Cardiac muscle cell (in vitro differentiated cells and primary cell): ENCODE results near the gene ABI1. TPM values are rescaled to one million over a fixed set of nuclear protein-coding genes. Genes with fewer than 3 reads are reported as not detected.

Experiments
- DNase-seq, 2 donors: peaks; one replicate each; pipeline versions ENCODE4 v3.0.0 to v3.0.0-alpha.2; 2010 to 2017; ENCODE audit warnings: low read depth in 1 of 2, low spot score in 1 of 2
- H3K27ac ChIP-seq: fragments of 200-600 bp; sonication (generic); 2 replicates; pipeline ENCODE4 v1.5.1; 2016
- H3K27me3 ChIP-seq: fragments of 200-600 bp; sonication (generic); 2 replicates; pipeline ENCODE4 v1.6.0; 2016; ENCODE audit warnings: control low read depth
- H3K36me3 ChIP-seq: fragments of 200-600 bp; sonication (generic); 2 replicates; pipeline ENCODE4 v1.5.1; 2016; ENCODE audit warnings: control low read depth
- H3K4me1 ChIP-seq: fragments of 200-600 bp; sonication (generic); 2 replicates; pipeline ENCODE4 v1.8.1; 2017; ENCODE audit warnings: low read depth, mild to moderate bottlenecking, mixed run types
- H3K4me3 ChIP-seq: fragments of 200-600 bp; sonication (generic); 2 replicates; pipeline ENCODE4 v1.5.1; 2016; ENCODE audit warnings: mild to moderate bottlenecking
- H3K9me3 ChIP-seq: fragments of 200-600 bp; sonication (generic); 2 replicates; pipeline ENCODE4 v1.5.1; 2017; ENCODE audit warnings: low read depth, mild to moderate bottlenecking, control low read depth
- polyA plus RNA-seq: library from polyadenylated mRNA; unstranded; fragments of >200 nt; fragmentation: Nextera tagmentation; extraction: Ambion mirVana; gene quantifications from 2 replicates; pipeline ENCODE4 v1.2.1, GENCODE V29; 2016
- total RNA-seq: library from RNA; depleted of rRNA; stranded (reverse); fragments of >200 nt; gene quantifications from 2 replicates; pipeline ENCODE4 v1.2.3, GENCODE V29; 2016
- TF ChIP-seq, protein P1 (sequence below): IDR thresholded peaks from 2 replicates; pipeline ENCODE4 v1.5.1; 2012; ENCODE audit warnings: low read depth, mild to moderate bottlenecking, low read length

ABI1 gene
- total and polyA plus RNA-seq, 2 experiments from 2014 or later = 36.8 to 38.7 TPM

DNA sequence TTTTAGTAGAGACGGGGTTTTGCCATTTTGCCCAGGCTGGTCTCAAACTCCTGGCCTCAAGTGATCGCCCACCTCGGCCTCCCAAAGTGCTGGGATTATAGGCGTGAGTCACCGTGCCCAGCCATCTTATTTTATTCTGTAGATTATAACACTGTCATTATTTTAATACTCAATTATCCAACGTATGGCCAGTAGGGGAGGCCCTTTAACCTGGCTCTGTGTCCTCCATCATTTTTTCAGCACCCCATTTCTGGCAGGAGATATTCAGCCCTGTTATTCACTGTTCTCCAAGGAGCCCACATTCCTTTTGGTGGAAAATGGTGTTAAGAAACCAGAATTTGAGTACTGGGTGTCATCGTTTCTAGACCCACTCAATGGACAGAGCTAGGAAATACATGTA lies 131.8 kb downstream of the ABI1 start:
- Histone ChIP-seq H3K4me1 (peaks cover under 1% of the 10 kb centered on the region), H3K4me3 (no peak overlapping the region), H3K27ac (no peak overlapping the region), H3K36me3 (peaks cover 2% of the 10 kb centered on the region), H3K9me3 (no peaks in the 10 kb centered on the region), H3K27me3 (no peaks in the 10 kb centered on the region)
- TF ChIP-seq, protein P1, sequence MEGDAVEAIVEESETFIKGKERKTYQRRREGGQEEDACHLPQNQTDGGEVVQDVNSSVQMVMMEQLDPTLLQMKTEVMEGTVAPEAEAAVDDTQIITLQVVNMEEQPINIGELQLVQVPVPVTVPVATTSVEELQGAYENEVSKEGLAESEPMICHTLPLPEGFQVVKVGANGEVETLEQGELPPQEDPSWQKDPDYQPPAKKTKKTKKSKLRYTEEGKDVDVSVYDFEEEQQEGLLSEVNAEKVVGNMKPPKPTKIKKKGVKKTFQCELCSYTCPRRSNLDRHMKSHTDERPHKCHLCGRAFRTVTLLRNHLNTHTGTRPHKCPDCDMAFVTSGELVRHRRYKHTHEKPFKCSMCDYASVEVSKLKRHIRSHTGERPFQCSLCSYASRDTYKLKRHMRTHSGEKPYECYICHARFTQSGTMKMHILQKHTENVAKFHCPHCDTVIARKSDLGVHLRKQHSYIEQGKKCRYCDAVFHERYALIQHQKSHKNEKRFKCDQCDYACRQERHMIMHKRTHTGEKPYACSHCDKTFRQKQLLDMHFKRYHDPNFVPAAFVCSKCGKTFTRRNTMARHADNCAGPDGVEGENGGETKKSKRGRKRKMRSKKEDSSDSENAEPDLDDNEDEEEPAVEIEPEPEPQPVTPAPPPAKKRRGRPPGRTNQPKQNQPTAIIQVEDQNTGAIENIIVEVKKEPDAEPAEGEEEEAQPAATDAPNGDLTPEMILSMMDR = no peak
- DNase-seq = no peak

DNA sequence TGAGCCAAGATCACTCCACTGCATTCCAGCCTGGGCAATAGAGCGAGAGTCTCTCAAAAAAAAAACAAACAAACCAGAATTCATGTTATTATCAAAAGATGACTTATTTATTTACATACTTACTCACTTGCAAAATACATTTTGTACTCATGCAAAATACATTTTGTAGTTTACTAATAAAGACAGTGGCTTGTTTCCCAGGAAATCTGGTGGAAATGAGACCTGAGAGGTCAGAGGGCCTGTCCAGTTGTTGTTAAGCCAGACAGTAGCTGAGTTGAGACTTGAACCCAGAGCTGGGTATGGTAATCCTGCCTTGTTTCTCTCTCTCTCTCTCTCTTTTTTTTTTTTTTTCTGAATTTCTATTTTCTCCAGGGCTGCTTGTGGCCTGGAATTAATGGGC lies 133.8 kb downstream of the ABI1 start:
- Histone ChIP-seq H3K36me3 (peaks cover 5% of the 10 kb centered on the region), H3K9me3 (no peaks in the 10 kb centered on the region), H3K27me3 (no peaks in the 10 kb centered on the region), H3K27ac (no peak overlapping the region), H3K4me1 (no peaks in the 10 kb centered on the region), H3K4me3 (no peak overlapping the region)
- TF ChIP-seq, protein P1 = no peak
- DNase-seq = no peak

DNA sequence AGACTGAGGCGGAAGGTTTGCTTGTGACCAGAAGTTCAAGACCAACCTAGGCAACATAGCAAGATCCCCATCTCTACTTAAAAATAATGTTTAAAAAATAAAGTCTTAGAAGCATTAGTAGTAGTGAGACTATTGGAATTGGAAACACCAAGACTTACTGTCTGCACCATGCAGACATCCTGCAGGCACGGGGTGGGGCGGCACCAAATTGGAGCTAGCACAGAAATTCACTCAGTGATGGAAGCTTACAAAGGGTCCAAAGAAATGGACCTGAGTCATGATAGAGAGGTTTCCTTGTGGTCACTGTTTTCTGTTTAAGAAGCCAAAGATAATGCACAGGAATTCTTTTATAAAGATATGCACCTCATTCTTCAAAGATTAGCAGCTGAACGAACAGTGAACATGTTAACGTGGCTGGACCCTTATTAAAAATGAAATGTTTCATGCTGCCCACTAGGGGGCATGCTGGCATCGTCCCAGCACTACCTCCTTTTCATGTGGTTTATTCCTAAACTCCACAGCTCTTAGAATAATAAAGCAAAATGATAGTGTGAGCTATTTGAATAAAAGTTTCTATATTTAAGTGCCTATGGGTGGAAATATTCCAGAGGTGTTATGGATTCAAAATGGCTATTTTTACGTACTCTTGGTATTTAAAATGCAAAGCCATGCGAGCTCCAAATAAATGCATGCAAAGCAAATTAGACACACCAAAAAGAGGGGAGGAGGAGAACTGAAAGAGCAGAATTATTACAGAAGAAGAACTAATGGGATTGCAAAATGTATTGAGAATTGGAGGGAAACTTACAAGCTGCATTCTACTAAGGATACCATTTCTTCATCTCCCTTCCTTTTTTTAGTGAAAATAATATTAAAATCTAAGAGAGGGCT lies 134.7 kb downstream of the ABI1 start:
- H3K36me3 ChIP-seq = peaks cover 5% of the 10 kb centered on the region
- H3K27me3 ChIP-seq = no peaks in the 10 kb centered on the region
- H3K4me1 ChIP-seq = no peaks in the 10 kb centered on the region
- H3K9me3 ChIP-seq = no peaks in the 10 kb centered on the region
- H3K27ac ChIP-seq = no peak overlapping the region
- H3K4me3 ChIP-seq = no peak overlapping the region
- TF ChIP-seq, protein P1 = peak; percentile 74
- DNase-seq = peak; percentile 58 to 81

GRCh38 chr10:26723016-26723415 lies 137.7 kb downstream of the ABI1 start:
- peaks cover 5% of the 10 kb centered on the region for H3K36me3 ChIP-seq
- H3K4me1 ChIP-seq = no peaks in the 10 kb centered on the region
- H3K27me3 ChIP-seq = no peaks in the 10 kb centered on the region
- no peak overlapping the region for H3K4me3 ChIP-seq
- no peak overlapping the region for H3K27ac ChIP-seq
- H3K9me3 ChIP-seq = no peaks in the 10 kb centered on the region
- TF ChIP-seq, protein P1 = no peak
- no peak for DNase-seq

- H3K27ac ChIP-seq = no peak overlapping the region
- H3K27me3 ChIP-seq = no peaks in the 10 kb centered on the region
- H3K36me3 ChIP-seq = peaks cover 5% of the 10 kb centered on the region
- no peak overlapping the region for H3K4me3 ChIP-seq
- H3K9me3 ChIP-seq = no peaks in the 10 kb centered on the region
- TF ChIP-seq, protein P1 = no peak
- DNase-seq = no peak
- H3K4me1 ChIP-seq = no peaks in the 10 kb centered on the region
Measured at GRCh38 chr10:26721561-26721960, 139.2 kb downstream of the ABI1 start.
